ENCODE data around the gene SGK1.

GRCh38 chr6:134201716-134202115 lies 116.2 kb downstream of the SGK1 start:
- TF ChIP-seq CTCF (IDR thresholded peaks at IDR 0.05) (no peak), POLR2A (IDR thresholded peaks at IDR 0.05) (no peak)

Data from testis (tissue), 2 donors.